HepG2 (cell line): Measurements from ENCODE around the gene PLPP7. TPM values are rescaled to one million over a fixed set of nuclear protein-coding genes. Genes with fewer than 3 reads are reported as not detected.
A peak's percentile ranks its signal among the peaks of the same experiment; 100 is the strongest.

ENCODE experiments used
- HNF4A ChIP-seq: sonication (generic); formaldehyde crosslinking; IDR thresholded peaks from 2 replicates; pipeline ENCODE4 v1.4.0; 2020; ENCODE audit warnings: missing genetic modification reagents
- MATR3 ChIP-seq: sonication (generic); formaldehyde crosslinking; IDR thresholded peaks from 2 replicates; pipeline ENCODE4 v1.4.0; 2020; ENCODE audit warnings: missing genetic modification reagents
- SMARCE1 ChIP-seq: fragments of 450-650 bp; IDR thresholded peaks from 2 replicates; pipeline ENCODE4 v1.6.1; 2017; ENCODE audit warnings: borderline replicate concordance
- SMC3 ChIP-seq: IDR thresholded peaks from 2 replicates; pipeline ENCODE4 v1.6.1; 2011; ENCODE audit warnings: low read length, improper control_type of control experiment
- TEAD3 ChIP-seq: optimal IDR thresholded peaks from 2 replicates; pipeline ENCODE3; 2016; ENCODE audit warnings: borderline replicate concordance
- ZBTB8A ChIP-seq: sonication (generic); formaldehyde crosslinking; IDR thresholded peaks from 2 replicates; pipeline ENCODE4 v1.4.0; 2020; ENCODE audit warnings: mild to moderate bottlenecking, low read depth, missing genetic modification reagents, borderline replicate concordance
- ZNF138 ChIP-seq: sonication (generic); formaldehyde crosslinking; IDR thresholded peaks from 2 replicates; pipeline ENCODE4 v1.5.0; 2020; ENCODE audit warnings: mild to moderate bottlenecking, low read depth, missing genetic modification reagents
- ZNF207 ChIP-seq: fragments of 450-650 bp; IDR thresholded peaks from 2 replicates; pipeline ENCODE4 v1.6.1; 2016; ENCODE audit warnings: antibody characterized with exemption, borderline replicate concordance
- ZNF230 ChIP-seq: sonication (generic); formaldehyde crosslinking; IDR thresholded peaks from 2 replicates; pipeline ENCODE4 v1.4.0; 2020; ENCODE audit warnings: mild to moderate bottlenecking, missing genetic modification reagents
- ZNF30 ChIP-seq: sonication (generic); formaldehyde crosslinking; IDR thresholded peaks from 2 replicates; pipeline ENCODE4 v1.5.0; 2020; ENCODE audit warnings: mild to moderate bottlenecking, missing genetic modification reagents
- ZNF543 ChIP-seq: sonication (generic); formaldehyde crosslinking; IDR thresholded peaks from 2 replicates; pipeline ENCODE4 v1.4.0; 2020; ENCODE audit warnings: mild to moderate bottlenecking, missing genetic modification reagents
- ZNF777 ChIP-seq: sonication (generic); formaldehyde crosslinking; IDR thresholded peaks from 2 replicates; pipeline ENCODE4 v1.4.0; 2020; ENCODE audit warnings: missing genetic modification reagents
- polyA plus RNA-seq, 8 experiments: library from polyadenylated mRNA; depleted of rRNA in 3 of 8; stranded (reverse) in 7 of 8; unstranded in 1 of 8; fragments of >200 nt; fragmentation: Illumina TruSeq in 4 of 8; extraction: Trizol in 4 of 8; gene quantifications; 2 replicates each; pipeline versions ENCODE4 v1.2.1 to v1.2.3, GENCODE V29; 2011 to 2016; ENCODE audit warnings: low read depth in 4 of 8, missing spikeins in 1 of 8, mixed read lengths in 1 of 8; ENCODE audit not compliant: insufficient read depth in 1 of 8
- total RNA-seq, 5 experiments: library from RNA; depleted of rRNA; stranded (reverse); fragments of >200 nt; fragmentation: Illumina TruSeq; extraction: Trizol; gene quantifications; 2 replicates each; pipeline ENCODE4 v1.2.3, GENCODE V29; 2016; ENCODE audit warnings: low read depth in 1 of 5
- TF ChIP-seq, protein P1 (sequence below): sonication (generic); formaldehyde crosslinking; IDR thresholded peaks from 2 replicates; pipeline ENCODE4 v1.4.0; 2020; ENCODE audit warnings: mild to moderate bottlenecking, missing genetic modification reagents
- TF ChIP-seq, protein P2 (sequence below): sonication (generic); formaldehyde crosslinking; IDR thresholded peaks from 2 replicates; pipeline ENCODE4 v1.5.1; 2020; ENCODE audit warnings: missing genetic modification reagents, mild to moderate bottlenecking, borderline replicate concordance
- TF ChIP-seq, protein P3 (sequence below): sonication (generic); formaldehyde crosslinking; conservative IDR thresholded peaks from 2 replicates; pipeline ENCODE4 v1.4.0; 2020; ENCODE audit warnings: mild to moderate bottlenecking, missing genetic modification reagents, moderate library complexity
- TF ChIP-seq, protein P4 (sequence below): sonication (generic); formaldehyde crosslinking; IDR thresholded peaks from 2 replicates; pipeline ENCODE4 v1.8.1; 2023; ENCODE audit warnings: mild to moderate bottlenecking, missing genetic modification reagents
- TF ChIP-seq, protein P5 (sequence below): sonication (generic); formaldehyde crosslinking; IDR thresholded peaks from 2 replicates; pipeline ENCODE4 v1.5.1; 2020; ENCODE audit warnings: mild to moderate bottlenecking, missing genetic modification reagents, borderline replicate concordance

The PLPP7 gene
- total and polyA plus RNA-seq, 2 of the 13 experiments (the other 11 are each of a cell fraction or from before 2014, with no cell fraction given): 0.33 to 1.2 TPM

DNA sequence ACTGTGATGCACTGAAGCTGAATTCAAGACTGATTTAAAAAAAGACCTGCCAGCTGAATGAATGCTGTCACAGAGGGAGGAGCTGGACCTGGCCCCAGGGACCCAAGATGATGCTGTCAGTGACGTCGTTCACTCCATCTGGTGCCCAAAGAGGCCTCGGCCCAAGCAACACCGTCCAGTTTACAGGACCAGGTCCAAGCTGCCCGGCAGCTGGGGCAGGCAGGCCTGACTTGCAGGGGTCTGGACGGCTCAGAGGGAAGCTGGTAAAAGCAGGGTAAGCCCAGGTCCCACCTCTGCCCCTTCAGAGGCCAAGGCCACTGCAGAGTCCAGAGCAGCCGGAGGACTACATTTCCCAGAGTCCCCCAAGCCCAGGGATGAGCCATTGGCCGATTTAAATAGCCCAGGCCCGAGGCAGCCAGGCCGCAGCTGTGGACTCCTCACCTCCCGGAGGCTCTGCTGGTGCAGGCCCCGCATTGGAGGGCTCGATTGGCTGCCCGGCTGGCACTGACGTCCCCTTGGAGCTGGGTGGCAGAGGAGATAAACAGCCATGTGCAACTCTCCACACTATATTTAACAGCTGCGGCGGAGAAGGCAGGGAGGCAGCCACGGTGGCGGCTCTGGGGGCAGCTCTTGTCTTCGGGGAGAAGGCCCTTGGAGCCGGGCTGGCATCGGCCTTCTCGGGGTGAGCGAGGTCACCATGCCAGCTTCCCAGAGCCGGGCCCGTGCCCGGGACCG is at the start of gene PLPP7 (continued):
- TF ChIP-seq, protein P1, sequence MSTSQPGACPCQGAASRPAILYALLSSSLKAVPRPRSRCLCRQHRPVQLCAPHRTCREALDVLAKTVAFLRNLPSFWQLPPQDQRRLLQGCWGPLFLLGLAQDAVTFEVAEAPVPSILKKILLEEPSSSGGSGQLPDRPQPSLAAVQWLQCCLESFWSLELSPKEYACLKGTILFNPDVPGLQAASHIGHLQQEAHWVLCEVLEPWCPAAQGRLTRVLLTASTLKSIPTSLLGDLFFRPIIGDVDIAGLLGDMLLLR: no peak
- TF ChIP-seq ZNF777: no peak
- 0 out of 2 replicates have a peak, but pooled peaks have one; percentile 28 for TF ChIP-seq ZBTB8A (CRISPR knock-in tag)
- no peak for TF ChIP-seq ZNF207
- TF ChIP-seq SMARCE1: no peak
- TF ChIP-seq, protein P2, sequence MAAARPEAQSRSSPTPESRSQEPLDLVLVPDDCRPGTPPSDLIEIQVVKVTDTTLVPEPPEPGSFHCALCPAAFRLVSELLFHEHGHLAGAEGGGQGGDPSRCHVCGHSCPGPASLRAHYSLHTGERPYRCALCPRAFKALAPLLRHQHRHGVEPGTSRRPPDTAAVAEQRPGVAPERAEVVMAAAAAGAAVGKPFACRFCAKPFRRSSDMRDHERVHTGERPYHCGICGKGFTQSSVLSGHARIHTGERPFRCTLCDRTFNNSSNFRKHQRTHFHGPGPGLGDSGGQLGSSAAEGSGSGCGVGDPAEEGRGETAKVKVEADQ: no peak
- 0 out of 2 replicates have a peak, but pooled peaks have one; percentile 53 for TF ChIP-seq ZNF30 (CRISPR knock-in tag)
- no peak for TF ChIP-seq TEAD3
- TF ChIP-seq SMC3: no peak
- no peak for TF ChIP-seq ZNF138 (CRISPR knock-in tag)
- TF ChIP-seq, protein P3, sequence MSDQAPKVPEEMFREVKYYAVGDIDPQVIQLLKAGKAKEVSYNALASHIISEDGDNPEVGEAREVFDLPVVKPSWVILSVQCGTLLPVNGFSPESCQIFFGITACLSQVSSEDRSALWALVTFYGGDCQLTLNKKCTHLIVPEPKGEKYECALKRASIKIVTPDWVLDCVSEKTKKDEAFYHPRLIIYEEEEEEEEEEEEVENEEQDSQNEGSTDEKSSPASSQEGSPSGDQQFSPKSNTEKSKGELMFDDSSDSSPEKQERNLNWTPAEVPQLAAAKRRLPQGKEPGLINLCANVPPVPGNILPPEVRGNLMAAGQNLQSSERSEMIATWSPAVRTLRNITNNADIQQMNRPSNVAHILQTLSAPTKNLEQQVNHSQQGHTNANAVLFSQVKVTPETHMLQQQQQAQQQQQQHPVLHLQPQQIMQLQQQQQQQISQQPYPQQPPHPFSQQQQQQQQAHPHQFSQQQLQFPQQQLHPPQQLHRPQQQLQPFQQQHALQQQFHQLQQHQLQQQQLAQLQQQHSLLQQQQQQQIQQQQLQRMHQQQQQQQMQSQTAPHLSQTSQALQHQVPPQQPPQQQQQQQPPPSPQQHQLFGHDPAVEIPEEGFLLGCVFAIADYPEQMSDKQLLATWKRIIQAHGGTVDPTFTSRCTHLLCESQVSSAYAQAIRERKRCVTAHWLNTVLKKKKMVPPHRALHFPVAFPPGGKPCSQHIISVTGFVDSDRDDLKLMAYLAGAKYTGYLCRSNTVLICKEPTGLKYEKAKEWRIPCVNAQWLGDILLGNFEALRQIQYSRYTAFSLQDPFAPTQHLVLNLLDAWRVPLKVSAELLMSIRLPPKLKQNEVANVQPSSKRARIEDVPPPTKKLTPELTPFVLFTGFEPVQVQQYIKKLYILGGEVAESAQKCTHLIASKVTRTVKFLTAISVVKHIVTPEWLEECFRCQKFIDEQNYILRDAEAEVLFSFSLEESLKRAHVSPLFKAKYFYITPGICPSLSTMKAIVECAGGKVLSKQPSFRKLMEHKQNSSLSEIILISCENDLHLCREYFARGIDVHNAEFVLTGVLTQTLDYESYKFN (CRISPR knock-in tag): peak; percentile 10; the same call in 1 of the 2 replicates
- TF ChIP-seq, protein P4, sequence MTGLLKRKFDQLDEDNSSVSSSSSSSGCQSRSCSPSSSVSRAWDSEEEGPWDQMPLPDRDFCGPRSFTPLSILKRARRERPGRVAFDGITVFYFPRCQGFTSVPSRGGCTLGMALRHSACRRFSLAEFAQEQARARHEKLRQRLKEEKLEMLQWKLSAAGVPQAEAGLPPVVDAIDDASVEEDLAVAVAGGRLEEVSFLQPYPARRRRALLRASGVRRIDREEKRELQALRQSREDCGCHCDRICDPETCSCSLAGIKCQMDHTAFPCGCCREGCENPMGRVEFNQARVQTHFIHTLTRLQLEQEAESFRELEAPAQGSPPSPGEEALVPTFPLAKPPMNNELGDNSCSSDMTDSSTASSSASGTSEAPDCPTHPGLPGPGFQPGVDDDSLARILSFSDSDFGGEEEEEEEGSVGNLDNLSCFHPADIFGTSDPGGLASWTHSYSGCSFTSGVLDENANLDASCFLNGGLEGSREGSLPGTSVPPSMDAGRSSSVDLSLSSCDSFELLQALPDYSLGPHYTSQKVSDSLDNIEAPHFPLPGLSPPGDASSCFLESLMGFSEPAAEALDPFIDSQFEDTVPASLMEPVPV: no peak
- TF ChIP-seq, protein P5, sequence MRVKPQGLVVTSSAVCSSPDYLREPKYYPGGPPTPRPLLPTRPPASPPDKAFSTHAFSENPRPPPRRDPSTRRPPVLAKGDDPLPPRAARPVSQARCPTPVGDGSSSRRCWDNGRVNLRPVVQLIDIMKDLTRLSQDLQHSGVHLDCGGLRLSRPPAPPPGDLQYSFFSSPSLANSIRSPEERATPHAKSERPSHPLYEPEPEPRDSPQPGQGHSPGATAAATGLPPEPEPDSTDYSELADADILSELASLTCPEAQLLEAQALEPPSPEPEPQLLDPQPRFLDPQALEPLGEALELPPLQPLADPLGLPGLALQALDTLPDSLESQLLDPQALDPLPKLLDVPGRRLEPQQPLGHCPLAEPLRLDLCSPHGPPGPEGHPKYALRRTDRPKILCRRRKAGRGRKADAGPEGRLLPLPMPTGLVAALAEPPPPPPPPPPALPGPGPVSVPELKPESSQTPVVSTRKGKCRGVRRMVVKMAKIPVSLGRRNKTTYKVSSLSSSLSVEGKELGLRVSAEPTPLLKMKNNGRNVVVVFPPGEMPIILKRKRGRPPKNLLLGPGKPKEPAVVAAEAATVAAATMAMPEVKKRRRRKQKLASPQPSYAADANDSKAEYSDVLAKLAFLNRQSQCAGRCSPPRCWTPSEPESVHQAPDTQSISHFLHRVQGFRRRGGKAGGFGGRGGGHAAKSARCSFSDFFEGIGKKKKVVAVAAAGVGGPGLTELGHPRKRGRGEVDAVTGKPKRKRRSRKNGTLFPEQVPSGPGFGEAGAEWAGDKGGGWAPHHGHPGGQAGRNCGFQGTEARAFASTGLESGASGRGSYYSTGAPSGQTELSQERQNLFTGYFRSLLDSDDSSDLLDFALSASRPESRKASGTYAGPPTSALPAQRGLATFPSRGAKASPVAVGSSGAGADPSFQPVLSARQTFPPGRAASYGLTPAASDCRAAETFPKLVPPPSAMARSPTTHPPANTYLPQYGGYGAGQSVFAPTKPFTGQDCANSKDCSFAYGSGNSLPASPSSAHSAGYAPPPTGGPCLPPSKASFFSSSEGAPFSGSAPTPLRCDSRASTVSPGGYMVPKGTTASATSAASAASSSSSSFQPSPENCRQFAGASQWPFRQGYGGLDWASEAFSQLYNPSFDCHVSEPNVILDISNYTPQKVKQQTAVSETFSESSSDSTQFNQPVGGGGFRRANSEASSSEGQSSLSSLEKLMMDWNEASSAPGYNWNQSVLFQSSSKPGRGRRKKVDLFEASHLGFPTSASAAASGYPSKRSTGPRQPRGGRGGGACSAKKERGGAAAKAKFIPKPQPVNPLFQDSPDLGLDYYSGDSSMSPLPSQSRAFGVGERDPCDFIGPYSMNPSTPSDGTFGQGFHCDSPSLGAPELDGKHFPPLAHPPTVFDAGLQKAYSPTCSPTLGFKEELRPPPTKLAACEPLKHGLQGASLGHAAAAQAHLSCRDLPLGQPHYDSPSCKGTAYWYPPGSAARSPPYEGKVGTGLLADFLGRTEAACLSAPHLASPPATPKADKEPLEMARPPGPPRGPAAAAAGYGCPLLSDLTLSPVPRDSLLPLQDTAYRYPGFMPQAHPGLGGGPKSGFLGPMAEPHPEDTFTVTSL (CRISPR knock-in tag): no peak
- TF ChIP-seq ZNF543 (CRISPR knock-in tag): 0 out of 2 replicates have a peak, but pooled peaks have one; percentile 23
- TF ChIP-seq HNF4A (CRISPR knock-in tag): peak; percentile 48
- TF ChIP-seq ZNF230 (CRISPR knock-in tag): no peak
- no peak for TF ChIP-seq MATR3 (CRISPR knock-in tag)
